GM18520 (cell line): ENCODE results near the gene C1orf174.

Experiments used
- ATAC-seq: cut with Tn5 transposase; IDR thresholded peaks from one replicate; pipeline ENCODE4 v1.9.1; 2021; ENCODE audit not compliant: unreplicated experiment

Gene C1orf174

GRCh38 chr1:3876716-3877115, 23.4 kb downstream of the C1orf174 start:
- ATAC-seq = no peak

- ATAC-seq = no peak
These were observed 25.3 kb downstream of the C1orf174 start for GRCh38 chr1:3874736-3875135.

- no peak for ATAC-seq
These were observed 27.5 kb downstream of the C1orf174 start for GRCh38 chr1:3872546-3872945.

GRCh38 chr1:3871451-3871805, 28.6 kb downstream of the C1orf174 start:
- no peak for ATAC-seq

GRCh38 chr1:3869751-3870301, 30.2 kb downstream of the C1orf174 start:
- ATAC-seq = no peak

- ATAC-seq = no peak
These were observed 31.5 kb downstream of the C1orf174 start for GRCh38 chr1:3868464-3869006.

DNA sequence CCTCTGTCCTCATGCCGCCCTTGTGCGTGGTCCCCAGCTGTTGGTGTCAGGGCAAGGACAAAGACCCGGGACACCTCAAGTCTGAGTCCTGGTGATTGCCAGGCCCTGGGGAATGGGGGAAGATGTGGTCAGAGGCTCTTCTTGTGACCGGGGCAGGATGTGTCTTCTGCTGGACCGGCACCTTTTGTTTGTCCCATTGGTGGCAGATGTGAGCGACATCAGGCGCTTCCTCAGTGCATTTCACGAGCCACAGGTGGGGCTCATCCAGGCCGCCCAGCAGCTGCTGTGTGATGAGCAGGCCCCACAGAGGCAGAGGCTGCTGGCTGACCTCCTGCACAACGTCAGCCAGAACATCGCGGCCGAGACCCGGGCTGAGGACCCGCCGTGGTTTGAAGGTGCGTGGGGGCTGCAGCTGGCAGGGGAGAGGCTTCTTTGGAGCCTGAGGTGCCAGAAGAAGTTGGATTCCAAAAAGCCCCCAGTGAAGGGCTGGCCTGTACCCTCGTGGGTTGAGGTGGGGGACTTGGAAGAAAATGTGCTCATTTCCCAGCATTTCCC, 34.4 kb downstream of the C1orf174 start:
- ATAC-seq = no peak

- ATAC-seq = no peak
These were observed 35.2 kb downstream of the C1orf174 start for GRCh38 chr1:3864884-3865283.

DNA sequence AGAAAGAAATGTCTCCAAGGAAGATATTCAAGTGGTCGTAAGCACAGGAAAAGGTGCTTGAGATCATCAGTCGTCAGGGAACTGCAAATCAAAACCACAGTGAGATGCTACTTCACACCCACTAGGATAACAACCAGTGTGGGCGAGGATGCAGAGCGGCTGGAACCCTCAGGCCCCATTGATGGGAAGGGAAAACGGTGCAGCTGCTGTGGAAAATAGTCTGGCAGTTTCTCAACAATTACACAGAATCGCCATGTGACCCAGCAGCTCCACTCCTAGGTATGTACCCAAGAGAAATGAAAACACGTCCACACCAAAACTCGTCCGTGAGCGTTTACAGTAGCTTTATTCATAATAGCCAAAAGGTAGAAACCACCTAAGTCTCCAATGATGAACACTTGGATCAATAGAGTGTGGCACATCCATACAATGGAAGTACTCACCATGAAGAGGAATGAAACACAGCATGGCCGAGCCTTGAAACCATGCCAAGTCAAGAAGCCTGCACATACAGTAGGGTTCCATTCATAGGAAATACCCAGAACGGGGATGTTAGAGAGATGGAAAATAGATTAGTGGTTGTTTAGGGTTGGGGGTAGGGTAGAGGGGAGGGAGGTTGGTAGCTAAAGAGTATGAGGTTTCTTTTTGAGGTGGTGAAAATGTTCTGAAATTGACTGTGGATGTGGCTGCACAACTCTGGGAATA, 36.7 kb downstream of the C1orf174 start:
- ATAC-seq = no peak

DNA sequence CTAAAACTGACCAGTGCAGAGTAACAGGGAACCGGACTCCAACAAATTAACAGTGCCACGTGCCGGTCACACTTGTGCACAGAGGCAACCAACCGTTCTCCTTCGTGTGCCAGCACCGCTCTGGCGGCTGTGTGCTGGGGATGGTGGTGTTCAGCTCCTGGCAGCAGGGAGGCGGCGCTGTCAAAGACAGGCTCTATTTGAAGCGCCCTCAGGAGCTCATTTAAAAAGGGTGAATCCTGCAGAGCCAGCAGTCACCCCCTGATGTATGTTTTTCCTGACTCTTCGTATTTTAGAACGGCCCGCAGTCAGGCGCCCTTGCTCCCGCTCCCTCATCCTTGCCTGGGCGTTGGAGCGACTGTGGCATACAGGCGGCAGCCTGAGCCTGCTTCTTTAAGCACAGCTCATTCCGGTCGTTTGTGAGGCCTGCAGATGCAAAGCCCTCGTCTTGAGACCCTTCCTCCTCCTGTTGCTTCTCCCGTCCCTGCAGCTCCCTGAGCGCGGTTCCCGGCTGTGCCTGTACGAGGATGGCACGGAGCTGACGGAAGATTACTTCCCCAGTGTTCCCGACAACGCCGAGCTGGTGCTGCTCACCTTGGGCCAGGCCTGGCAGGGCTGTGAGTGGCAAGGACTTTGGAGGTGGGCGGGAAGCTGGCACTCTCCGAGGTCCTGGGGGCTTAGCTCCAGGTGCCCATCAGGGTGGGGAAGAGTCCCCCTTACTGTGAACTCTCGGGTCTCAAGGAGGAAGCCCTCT, 41.7 kb downstream of the C1orf174 start:
- ATAC-seq = no peak

GRCh38 chr1:3857791-3858129, 42.3 kb downstream of the C1orf174 start:
- no peak for ATAC-seq

- ATAC-seq = peak; percentile 95
These were observed 42.9 kb downstream of the C1orf174 start, which contains the start of the genes CEP104 and DFFB for GRCh38 chr1:3856923-3857790. Gene CEP104 (minus strand): TSS chr1:3857211. CDS start chr1:3852407, 4,804 bp downstream. Gene DFFB (plus strand): TSS chr1:3857476. CDS start chr1:3857604, 128 bp downstream.

DNA sequence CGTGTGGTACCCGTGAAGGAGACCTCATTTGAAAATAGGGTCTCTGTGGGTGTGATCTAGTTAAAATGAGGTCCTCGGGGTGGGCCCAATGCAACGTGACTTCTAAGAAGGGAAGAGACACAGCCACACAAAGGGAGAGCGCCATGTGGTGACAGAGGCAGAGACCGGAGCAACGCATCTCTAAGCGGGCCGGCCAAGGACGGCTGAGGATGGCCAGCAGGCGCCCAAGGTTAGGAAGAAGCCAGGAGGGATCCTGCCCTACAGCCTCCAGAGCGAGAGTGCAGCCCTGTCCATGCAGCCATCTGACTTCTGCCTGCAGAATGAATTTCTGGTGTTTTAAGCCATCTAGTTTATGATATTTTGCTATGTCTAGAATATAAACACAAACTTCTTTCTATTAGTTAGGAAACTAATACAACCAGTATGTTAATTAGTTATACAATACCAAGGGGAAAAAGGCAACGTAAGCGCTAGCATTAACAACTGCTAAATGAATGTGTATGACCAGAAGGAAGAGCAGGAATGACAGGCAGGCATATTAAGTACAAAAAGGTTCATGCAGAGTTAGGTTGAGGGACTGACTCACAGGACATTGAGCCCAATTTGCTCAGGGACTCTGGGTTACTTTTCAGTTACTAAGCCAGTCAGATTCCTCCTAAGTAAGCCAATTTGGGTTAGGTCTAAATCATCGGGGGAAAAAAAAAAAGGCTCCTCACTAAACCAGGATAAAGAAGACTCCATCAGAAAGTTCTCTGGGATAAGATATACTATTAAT, 47.2 kb downstream of the C1orf174 start:
- ATAC-seq = no peak

GRCh38 chr1:3852091-3852490, 48.0 kb downstream of the C1orf174 start:
- no peak for ATAC-seq

- ATAC-seq = no peak
These were observed 48.8 kb downstream of the C1orf174 start for GRCh38 chr1:3851292-3851691.

GRCh38 chr1:3850857-3851256, 49.2 kb downstream of the C1orf174 start:
- ATAC-seq = no peak

GRCh38 chr1:3847081-3847480, 53.0 kb downstream of the C1orf174 start:
- ATAC-seq = no peak

- ATAC-seq = no peak
These were observed 53.5 kb downstream of the C1orf174 start for GRCh38 chr1:3846541-3846940.

GRCh38 chr1:3842912-3843311, 57.2 kb downstream of the C1orf174 start:
- ATAC-seq = no peak

DNA sequence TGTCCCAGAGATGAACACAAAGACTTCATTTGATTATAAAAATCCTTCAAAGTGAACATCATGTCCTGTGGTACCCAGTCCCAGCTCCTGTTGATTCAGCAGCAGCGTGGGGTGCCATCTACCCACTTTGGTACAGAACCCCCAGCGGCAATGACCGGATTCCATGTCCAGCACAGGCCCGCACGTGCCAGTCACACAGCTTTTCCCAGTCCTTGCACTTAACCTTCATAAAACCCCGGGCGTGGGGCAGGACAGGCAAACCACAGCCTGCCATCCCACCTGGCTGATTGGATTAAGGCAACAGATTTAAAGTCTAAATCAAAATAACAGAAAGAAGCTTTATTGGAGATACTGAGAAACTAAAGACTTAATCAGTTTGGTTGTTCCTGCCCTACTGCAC, 58.6 kb downstream of the C1orf174 start:
- ATAC-seq = no peak
